Activated CD4-positive, alpha-beta T cell treated with anti-CD3 and anti-CD28 coated beads, Interleukin-2, amount 10 ng/mL, durations not matched to agents 24 days and 14 days (primary cell): Measurements from ENCODE around the gene USB1. TPM values are rescaled to one million over a fixed set of nuclear protein-coding genes. Genes with fewer than 3 reads are reported as not detected.

Source experiments
- DNase-seq: peaks from one replicate; pipeline ENCODE4 v3.0.0; 2022
- H3K27ac Mint-ChIP-seq: one replicate; pipeline ENCODE4 v1.8.0; 2022; ENCODE audit warnings: mild to moderate bottlenecking, mixed read lengths
- H3K27me3 Mint-ChIP-seq: one replicate; pipeline ENCODE4 v1.8.0; 2022; ENCODE audit warnings: mixed read lengths
- H3K36me3 Mint-ChIP-seq: one replicate; pipeline ENCODE4 v1.8.0; 2022; ENCODE audit warnings: low read depth, mild to moderate bottlenecking, mixed read lengths
- H3K4me1 Mint-ChIP-seq: one replicate; pipeline ENCODE4 v1.8.0; 2021; ENCODE audit warnings: mixed read lengths
- H3K4me3 Mint-ChIP-seq: one replicate; pipeline ENCODE4 v1.8.0; 2022; ENCODE audit warnings: mild to moderate bottlenecking, moderate library complexity, mixed read lengths
- H3K9me3 Mint-ChIP-seq: one replicate; pipeline ENCODE4 v1.8.0; 2021; ENCODE audit warnings: mixed read lengths
- intact Hi-C: fragments of 100-400 bp; cut with micrococcal nuclease; formaldehyde crosslinking; loops from one replicate; pipeline ENCODE4 v1.15.1; 2023
- total RNA-seq: library from RNA; stranded (reverse); gene quantifications from 2 replicates; pipeline ENCODE4 v1.2.3, GENCODE V29; 2022

USB1 gene
- total RNA-seq, 1 donor from 2014 or later: 50.9 TPM

GRCh38 chr16:58042886-58043515 lies 41.8 kb downstream of the USB1 start:
- Mint-ChIP-seq H3K27me3 (no peaks in the 10 kb centered on the region), H3K4me3 (no peak overlapping the region), H3K36me3 (no peaks in the 10 kb centered on the region), H3K9me3 (no peaks in the 10 kb centered on the region), H3K4me1 (no peaks in the 10 kb centered on the region), H3K27ac (no peak overlapping the region)
- no peak for DNase-seq
- intact Hi-C loops: no loop called here

DNA sequence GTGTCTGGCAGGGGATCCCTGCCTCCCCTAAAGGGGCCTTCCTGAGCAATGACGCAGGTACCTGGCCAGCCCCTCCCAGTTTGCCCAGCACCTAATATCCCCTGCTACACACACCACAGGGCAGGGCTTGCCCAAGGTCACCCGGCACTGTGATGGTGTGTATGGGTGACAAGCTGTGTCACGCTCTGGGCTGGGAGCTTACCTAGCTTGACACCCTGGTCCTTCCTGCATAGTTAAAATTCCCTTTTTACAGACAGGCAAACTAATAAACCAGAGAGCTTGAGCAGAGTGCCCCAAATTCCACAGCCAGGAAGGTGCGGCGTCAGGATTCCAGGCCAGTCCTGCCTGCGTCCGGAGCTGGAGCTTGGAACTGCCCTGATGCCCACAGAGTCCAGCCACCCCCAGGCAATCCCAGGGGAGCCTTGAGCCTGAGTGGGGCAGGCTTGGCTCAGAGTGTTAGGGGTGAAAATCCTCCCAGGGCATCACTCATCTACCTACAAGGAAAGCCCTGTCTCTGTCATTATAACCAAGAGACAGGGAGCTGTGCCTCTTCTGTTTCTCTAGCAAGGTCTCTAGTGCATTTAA lies 42.5 kb downstream of the USB1 start:
- intact Hi-C loops: no loop called here
- H3K9me3 Mint-ChIP-seq: no peaks in the 10 kb centered on the region
- H3K36me3 Mint-ChIP-seq: no peaks in the 10 kb centered on the region
- H3K27me3 Mint-ChIP-seq: no peaks in the 10 kb centered on the region
- no peak overlapping the region for H3K27ac Mint-ChIP-seq
- no peaks in the 10 kb centered on the region for H3K4me1 Mint-ChIP-seq
- no peak overlapping the region for H3K4me3 Mint-ChIP-seq
- no peak for DNase-seq

DNA sequence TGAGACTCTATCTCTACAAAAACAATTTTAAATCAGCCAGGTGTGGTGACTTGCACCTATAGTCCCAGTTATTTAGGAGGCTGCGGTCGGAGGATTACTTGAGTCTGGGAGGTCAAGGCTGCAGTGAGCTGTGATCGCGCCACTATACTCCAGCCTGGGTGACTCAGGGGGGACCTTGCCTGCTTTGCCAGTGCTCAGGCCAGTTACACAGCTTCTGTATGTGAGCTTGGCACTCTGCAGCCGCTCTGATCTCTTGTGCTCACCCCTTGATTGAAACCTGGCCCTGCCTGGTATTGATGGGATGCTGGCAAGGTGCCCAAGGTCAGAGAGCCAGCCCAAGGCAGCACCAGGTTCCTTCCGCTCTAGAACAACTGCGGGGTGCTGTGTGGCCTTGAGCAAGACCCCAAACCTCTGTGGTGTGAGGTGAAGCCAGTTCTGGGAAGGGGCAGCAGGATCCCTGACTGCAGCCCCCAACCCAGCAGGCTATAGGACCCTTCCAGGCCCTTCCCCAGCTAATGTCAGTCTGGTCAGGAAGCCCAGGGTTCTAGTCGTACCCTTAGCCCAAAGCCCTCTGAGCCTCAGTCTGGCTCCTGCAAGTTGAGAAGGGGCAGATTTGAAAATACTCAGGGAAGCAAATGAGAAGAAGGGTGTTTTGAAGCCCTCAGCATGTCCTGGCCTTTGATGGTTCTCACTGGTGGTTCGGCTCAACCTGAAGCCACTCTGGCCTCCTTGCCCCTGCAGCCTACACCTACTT lies 43.2 kb downstream of the USB1 start:
- Mint-ChIP-seq H3K4me1 (no peaks in the 10 kb centered on the region), H3K9me3 (no peaks in the 10 kb centered on the region), H3K27me3 (no peaks in the 10 kb centered on the region), H3K4me3 (no peak overlapping the region), H3K27ac (no peak overlapping the region), H3K36me3 (no peaks in the 10 kb centered on the region)
- DNase-seq: no peak
- intact Hi-C loops: no loop called here

DNA sequence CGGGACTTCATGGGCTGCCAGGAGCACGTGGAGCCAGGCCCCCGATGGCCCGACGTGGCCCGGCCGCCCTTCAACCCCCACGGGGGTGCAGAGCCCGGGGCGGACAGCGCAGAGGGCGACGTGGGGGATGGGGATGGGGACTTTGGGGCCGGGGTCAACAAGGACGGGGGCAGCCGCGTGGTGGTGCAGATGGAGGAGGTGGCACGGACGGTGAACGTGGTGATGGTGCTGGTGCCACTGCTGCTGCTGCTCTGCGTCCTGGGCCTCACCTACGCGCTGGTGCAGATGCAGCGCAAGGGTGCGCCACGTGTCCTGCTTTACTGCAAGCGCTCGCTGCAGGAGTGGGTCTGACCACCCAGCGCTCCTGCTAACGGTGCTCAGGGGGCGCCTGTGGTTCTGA lies 43.9 kb downstream of the USB1 start:
- H3K9me3 Mint-ChIP-seq: no peaks in the 10 kb centered on the region
- no peak for DNase-seq
- no peaks in the 10 kb centered on the region for H3K4me1 Mint-ChIP-seq
- intact Hi-C loops: no loop called here
- H3K36me3 Mint-ChIP-seq: no peaks in the 10 kb centered on the region
- no peak overlapping the region for H3K27ac Mint-ChIP-seq
- no peaks in the 10 kb centered on the region for H3K27me3 Mint-ChIP-seq
- H3K4me3 Mint-ChIP-seq: no peak overlapping the region

- Mint-ChIP-seq H3K27ac (no peak overlapping the region), H3K36me3 (no peaks in the 10 kb centered on the region), H3K4me1 (no peaks in the 10 kb centered on the region), H3K9me3 (no peaks in the 10 kb centered on the region), H3K4me3 (no peak overlapping the region), H3K27me3 (no peaks in the 10 kb centered on the region)
- intact Hi-C loops: no loop called here
- DNase-seq: no peak
These were observed 45.1 kb downstream of the USB1 start for GRCh38 chr16:58046054-58046881.

- Mint-ChIP-seq H3K4me3 (no peak overlapping the region), H3K9me3 (no peaks in the 10 kb centered on the region), H3K27me3 (no peaks in the 10 kb centered on the region), H3K27ac (no peak overlapping the region), H3K36me3 (no peaks in the 10 kb centered on the region), H3K4me1 (no peaks in the 10 kb centered on the region)
- no peak for DNase-seq
- intact Hi-C loops: no loop called here
These were observed 45.7 kb downstream of the USB1 start for GRCh38 chr16:58046936-58047335.

GRCh38 chr16:58047557-58048348 lies 46.5 kb downstream of the USB1 start:
- intact Hi-C loops: no loop called here
- H3K4me3 Mint-ChIP-seq: no peak overlapping the region

DNA sequence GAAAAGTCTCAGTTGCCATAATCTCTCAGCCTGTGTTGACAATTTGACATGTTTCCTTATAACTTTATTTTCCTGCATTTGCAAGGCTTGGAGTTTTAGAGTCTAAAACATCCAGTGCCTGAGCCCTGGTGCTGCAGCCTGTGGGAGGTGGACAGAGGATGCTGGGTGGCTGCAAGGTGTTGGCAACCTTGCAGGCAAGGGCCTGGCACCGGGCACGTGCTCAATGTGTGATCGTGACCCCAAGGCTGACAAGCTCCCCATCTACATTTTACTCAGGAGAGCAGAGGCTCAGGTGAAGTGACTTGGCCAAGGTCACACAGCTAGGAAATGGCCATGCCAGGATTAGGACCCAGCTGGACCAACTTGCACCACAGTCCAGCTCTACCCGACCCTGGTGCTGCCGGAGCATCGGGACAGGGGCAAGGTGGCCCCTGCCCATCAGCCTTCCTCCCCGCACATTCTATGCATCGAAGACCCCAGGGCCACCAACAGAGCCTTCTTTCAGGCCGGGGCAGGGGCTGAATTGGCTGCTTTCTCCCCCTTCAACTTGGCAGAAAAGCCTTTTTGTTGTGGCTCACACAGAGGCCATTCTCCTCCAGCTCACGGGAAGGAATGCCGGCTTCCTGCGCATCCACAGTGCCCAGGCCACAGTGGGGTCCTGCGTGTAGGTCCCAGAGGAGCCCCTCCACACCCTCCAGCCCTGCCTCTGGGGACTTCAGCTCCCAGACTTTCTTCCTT lies 47.5 kb downstream of the USB1 start:
- no peak for DNase-seq
- Mint-ChIP-seq H3K4me1 (no peaks in the 10 kb centered on the region), H3K27ac (no peak overlapping the region), H3K27me3 (no peaks in the 10 kb centered on the region), H3K36me3 (no peaks in the 10 kb centered on the region), H3K9me3 (no peaks in the 10 kb centered on the region), H3K4me3 (no peak overlapping the region)
- intact Hi-C loops: no loop called here

More at GRCh38 chr16:58047557-58048348, 46.5 kb downstream of the USB1 start:
- Mint-ChIP-seq H3K36me3 (no peaks in the 10 kb centered on the region), H3K27ac (no peak overlapping the region), H3K4me1 (no peaks in the 10 kb centered on the region), H3K27me3 (no peaks in the 10 kb centered on the region), H3K9me3 (no peaks in the 10 kb centered on the region)
- no peak for DNase-seq

DNA sequence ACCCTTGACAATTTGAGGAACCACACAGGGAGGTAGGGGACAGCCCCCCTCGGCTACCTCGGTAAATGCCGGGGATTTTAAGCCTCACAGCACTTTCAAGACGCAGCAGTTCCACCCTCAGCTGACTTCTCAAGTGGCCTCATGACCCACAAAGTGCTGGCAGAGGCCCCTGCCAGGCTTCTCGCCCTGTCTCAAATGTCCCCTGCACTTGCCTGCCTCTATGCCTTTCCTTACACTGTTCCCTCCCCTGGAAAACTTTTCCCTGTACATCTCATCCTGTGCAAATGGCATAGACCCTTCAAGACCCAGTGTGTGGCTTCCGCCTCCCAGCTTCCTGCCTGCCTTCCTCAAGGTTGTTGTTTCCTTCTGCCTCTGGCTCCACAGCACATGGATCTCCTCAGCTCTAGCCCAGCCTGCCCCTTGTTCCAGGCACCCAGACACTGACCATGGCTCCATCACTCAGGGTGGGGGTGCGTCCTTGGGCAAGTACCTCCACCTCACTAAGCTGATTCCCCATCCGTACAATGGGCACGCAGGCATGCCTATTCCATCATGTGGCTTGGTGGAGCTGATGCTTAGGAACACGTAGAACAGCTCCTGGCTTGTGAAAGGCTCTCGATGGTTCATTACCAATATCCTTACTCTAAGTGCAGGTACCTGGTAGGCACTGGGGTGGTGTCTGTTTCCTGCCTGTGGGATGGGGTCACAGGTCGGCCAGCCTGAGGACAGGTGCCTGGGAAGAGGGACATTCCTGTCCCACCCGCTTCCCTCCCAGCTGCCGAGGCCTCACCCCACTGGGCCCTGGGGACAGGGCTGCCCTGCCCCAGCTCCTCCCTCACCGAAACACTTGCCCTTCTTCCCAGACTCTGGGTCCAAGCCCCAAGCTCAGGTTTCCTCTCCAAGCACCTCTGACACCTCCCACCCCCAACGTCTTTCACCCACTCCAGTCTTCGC lies 48.3 kb downstream of the USB1 start:
- no peaks in the 10 kb centered on the region for H3K36me3 Mint-ChIP-seq
- H3K4me1 Mint-ChIP-seq: peaks cover 2% of the 10 kb centered on the region
- H3K27ac Mint-ChIP-seq: no peak overlapping the region
- intact Hi-C loops: no loop called here
- no peaks in the 10 kb centered on the region for H3K27me3 Mint-ChIP-seq
- DNase-seq: no peak
- H3K4me3 Mint-ChIP-seq: no peak overlapping the region
- no peaks in the 10 kb centered on the region for H3K9me3 Mint-ChIP-seq

DNA sequence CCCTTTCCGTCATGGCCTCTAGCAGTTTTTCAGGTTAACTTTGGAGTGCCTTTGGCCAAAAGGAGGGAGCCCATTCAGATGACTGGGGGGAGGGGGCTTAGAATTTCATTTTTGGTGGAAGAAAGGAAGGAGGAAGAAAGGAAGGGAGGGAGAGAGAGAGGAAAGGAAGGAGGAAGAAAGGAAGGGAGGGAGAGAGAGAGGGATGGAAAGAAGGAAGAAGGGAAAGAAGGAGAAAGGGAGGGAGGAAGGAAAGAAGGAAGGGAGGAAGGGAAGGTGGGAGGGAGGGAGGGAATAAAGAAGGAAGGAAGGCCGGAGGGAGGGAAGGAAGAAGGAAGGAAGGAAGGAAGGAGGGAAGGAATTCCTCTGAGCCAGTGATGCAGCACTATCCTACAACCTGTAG lies 50.1 kb downstream of the USB1 start:
- no peaks in the 10 kb centered on the region for H3K9me3 Mint-ChIP-seq

GRCh38 chr16:58051821-58052603 lies 50.8 kb downstream of the USB1 start:
- intact Hi-C loops: no loop called here
- Mint-ChIP-seq H3K4me3 (no peak overlapping the region), H3K36me3 (no peaks in the 10 kb centered on the region), H3K27ac (no peak overlapping the region), H3K4me1 (peaks cover 6% of the 10 kb centered on the region), H3K9me3 (no peaks in the 10 kb centered on the region), H3K27me3 (no peaks in the 10 kb centered on the region)
- DNase-seq: no peak

More for the DNA sequence above, 50.1 kb downstream of the USB1 start:
- DNase-seq: no peak
- Mint-ChIP-seq H3K27me3 (no peaks in the 10 kb centered on the region), H3K4me1 (peaks cover 6% of the 10 kb centered on the region), H3K36me3 (no peaks in the 10 kb centered on the region), H3K4me3 (no peak overlapping the region), H3K27ac (no peak overlapping the region)
- intact Hi-C loops: no loop called here

DNA sequence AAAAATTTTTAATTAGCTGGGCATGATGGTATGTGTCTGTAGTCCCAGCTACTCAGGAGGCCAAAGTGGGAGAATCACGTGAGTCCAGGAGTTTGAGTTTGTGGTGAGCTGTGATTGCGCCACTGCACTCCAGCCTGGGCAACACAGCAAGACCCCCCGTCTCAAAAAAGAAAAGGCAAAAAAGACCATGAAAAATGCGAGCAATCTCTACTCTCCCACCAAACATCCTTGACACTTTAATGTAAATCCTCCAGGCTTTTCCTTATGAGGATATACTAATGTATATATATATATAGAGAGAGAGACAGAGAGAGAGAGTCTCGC lies 52.4 kb downstream of the USB1 start:
- peaks cover 6% of the 10 kb centered on the region for H3K4me1 Mint-ChIP-seq
- no peaks in the 10 kb centered on the region for H3K36me3 Mint-ChIP-seq
- H3K4me3 Mint-ChIP-seq: no peak overlapping the region
- H3K9me3 Mint-ChIP-seq: no peaks in the 10 kb centered on the region
- H3K27ac Mint-ChIP-seq: no peak overlapping the region
- no peaks in the 10 kb centered on the region for H3K27me3 Mint-ChIP-seq
- no peak for DNase-seq
- intact Hi-C loops: no loop called here
